HEK293T (cell line): ENCODE data around the gene OBP2B.

Experiments
- BHLHE40 ChIP-seq: fragments of 450-650 bp; IDR thresholded peaks from 2 replicates; pipeline ENCODE4 v1.6.1; 2016; ENCODE audit warnings: mild to moderate bottlenecking, moderate library complexity, borderline replicate concordance
- CTBP1 ChIP-seq: fragments of 450-650 bp; IDR thresholded peaks from 2 replicates; pipeline ENCODE4 v1.6.1; 2016; ENCODE audit warnings: borderline replicate concordance

DNA sequence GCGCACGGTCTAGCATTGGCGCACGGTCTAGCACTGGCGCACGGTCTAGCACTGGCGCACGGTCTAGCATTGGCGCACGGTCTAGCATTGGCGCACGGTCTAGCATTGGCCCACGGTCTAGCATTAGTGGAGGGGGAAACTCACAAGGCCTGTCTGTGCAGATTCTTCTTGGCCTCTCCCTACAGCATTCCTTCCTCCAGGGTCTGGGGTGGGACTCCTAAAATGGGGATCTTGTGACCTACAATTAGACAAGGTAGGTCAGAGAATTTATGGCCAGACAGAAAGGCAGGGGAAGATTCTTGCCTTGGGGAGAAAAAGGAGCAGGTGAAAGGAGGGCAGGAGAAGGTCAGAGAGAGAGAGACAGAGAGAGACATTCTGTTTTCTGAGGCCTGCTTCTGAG is 39.9 kb downstream of the OBP2B start:
- TF ChIP-seq CTBP1 (no peak), BHLHE40 (no peak)
